Nephron progenitor cell (in vitro differentiated cells): Measurements from ENCODE around the gene KRT3.

Experiments used
- DNase-seq: peaks from one replicate; pipeline ENCODE4 v3.0.0; 2021
- H3K27ac Mint-ChIP-seq: 2 replicates; pipeline ENCODE4 v1.8.0; 2021; ENCODE audit warnings: mild to moderate bottlenecking, moderate library complexity, mixed read lengths
- H3K27me3 Mint-ChIP-seq: 2 replicates; pipeline ENCODE4 v1.8.0; 2021; ENCODE audit warnings: mild to moderate bottlenecking, low read depth, mixed read lengths; ENCODE audit not compliant: poor library complexity
- H3K36me3 Mint-ChIP-seq: 2 replicates; pipeline ENCODE4 v1.8.0; 2021; ENCODE audit warnings: low read depth, mixed read lengths
- H3K4me1 Mint-ChIP-seq: 2 replicates; pipeline ENCODE4 v1.8.0; 2021; ENCODE audit warnings: mixed read lengths
- H3K4me3 Mint-ChIP-seq: 2 replicates; pipeline ENCODE4 v1.8.0; 2021; ENCODE audit warnings: mild to moderate bottlenecking, moderate library complexity, mixed read lengths
- H3K9me3 Mint-ChIP-seq: 2 replicates; pipeline ENCODE4 v1.8.0; 2021; ENCODE audit warnings: mild to moderate bottlenecking, moderate library complexity, mixed read lengths
- TF ChIP-seq, protein P1 (sequence below): fragments of 200-600 bp; sonication (generic); IDR thresholded peaks from 2 replicates; pipeline ENCODE4 v1.5.0; 2021; ENCODE audit warnings: antibody characterized with exemption

Gene KRT3

DNA sequence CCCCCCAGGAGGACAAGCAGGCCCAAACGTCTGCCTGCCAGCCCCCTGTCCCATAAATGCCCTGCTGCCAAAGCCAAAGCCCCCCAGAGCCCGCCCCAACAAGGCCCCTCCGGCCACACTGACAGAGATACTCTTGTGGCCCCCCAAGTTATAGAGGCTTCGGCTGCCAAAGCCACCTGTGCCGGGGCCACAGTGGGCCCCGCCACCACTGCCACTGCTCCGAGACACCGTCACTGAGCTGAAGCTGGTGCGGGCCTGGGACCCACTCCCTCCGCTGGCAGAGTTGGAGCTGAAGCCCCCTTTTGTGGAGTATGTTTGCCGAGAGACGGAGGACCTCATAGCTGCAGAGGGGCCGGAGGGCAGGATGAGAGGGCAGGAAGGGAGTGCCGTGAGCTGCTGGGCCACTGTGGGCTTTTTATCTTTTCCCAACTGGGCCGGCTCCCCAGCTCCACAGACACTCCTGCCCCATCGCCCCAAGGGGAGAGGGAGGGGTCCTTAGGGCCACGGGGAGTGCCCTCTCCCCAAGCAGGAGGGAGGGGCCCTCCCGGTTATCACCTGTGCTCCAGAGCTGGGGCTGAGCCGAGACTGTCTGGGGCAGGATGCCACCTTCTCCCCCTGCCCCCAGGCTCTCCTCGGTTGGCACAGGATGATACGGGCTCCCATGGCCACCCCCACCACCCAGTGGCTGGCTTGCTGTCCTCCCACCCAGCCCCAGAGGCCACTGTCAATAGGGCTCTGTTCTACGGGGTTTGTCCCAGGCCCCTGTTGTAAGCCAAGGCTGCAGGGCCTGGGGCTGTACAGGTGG lies 38.2 kb upstream of the KRT3 start, which contains the start of gene KRT79:
Gene KRT79, minus strand, starts transcription at position 390 of the 805 bp plus-strand sequence. Its CDS starts 51 bp downstream, at position 339.
- no peak within 1 kb of the TSS for H3K4me3 Mint-ChIP-seq
- H3K27ac Mint-ChIP-seq: no peak within 1 kb of the TSS
- no peaks in the 10 kb centered on the region for H3K36me3 Mint-ChIP-seq
- H3K27me3 Mint-ChIP-seq: peaks cover 16% of the 10 kb centered on the region
- H3K9me3 Mint-ChIP-seq: no peaks in the 10 kb centered on the region
- DNase-seq: no peak
- peaks cover 12% of the 10 kb centered on the region for H3K4me1 Mint-ChIP-seq
- TF ChIP-seq, protein P1, sequence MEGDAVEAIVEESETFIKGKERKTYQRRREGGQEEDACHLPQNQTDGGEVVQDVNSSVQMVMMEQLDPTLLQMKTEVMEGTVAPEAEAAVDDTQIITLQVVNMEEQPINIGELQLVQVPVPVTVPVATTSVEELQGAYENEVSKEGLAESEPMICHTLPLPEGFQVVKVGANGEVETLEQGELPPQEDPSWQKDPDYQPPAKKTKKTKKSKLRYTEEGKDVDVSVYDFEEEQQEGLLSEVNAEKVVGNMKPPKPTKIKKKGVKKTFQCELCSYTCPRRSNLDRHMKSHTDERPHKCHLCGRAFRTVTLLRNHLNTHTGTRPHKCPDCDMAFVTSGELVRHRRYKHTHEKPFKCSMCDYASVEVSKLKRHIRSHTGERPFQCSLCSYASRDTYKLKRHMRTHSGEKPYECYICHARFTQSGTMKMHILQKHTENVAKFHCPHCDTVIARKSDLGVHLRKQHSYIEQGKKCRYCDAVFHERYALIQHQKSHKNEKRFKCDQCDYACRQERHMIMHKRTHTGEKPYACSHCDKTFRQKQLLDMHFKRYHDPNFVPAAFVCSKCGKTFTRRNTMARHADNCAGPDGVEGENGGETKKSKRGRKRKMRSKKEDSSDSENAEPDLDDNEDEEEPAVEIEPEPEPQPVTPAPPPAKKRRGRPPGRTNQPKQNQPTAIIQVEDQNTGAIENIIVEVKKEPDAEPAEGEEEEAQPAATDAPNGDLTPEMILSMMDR: no peak

DNA sequence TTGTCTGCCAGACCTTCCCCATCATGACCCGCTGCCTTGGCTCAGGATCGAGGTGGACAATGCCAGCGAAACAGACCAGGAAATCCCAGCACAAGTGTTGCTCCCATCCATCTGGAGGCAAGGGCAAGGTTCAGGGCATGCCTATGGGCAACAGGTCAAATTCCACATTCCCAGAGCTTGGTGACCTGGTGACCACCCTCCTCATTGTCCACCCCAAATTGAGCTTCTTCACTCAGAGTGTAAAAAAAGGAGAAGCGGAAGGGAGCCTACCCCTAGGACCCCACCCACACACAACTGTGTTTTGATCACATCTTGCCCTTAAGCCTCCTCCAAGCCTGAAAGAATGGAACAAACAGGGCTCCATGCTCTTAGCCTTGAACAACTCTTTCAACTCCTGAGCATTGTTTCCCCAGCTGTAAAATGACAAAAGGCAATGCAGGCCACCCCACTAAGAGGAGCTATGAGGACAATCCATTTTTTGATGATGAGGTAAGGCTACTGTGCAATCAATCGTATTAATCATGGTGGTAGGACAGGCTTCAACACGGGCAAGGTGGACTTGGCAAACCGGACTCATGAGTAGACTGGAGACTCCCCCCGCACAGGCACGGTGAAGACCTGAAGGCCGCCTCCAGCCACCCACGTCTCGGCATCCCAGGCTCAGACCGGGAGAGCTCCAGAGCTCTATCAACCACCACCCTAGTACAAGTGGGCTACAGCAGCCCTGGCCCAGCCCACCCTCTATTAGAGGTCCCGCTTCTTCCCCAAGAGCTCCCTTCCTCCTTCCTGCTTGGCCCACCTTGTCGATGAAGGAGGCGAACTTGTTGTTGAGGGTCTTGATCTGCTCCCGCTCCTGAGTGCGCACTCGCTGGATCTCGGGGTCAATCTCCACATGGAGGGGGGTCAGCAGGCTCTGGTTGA lies 37.3 kb upstream of the KRT3 start:
- Mint-ChIP-seq H3K4me3 (no peak overlapping the region), H3K27me3 (peaks cover 16% of the 10 kb centered on the region), H3K27ac (no peak overlapping the region), H3K4me1 (peaks cover 8% of the 10 kb centered on the region), H3K9me3 (no peaks in the 10 kb centered on the region), H3K36me3 (no peaks in the 10 kb centered on the region)
- no peak for DNase-seq
- TF ChIP-seq, protein P1: no peak

DNA sequence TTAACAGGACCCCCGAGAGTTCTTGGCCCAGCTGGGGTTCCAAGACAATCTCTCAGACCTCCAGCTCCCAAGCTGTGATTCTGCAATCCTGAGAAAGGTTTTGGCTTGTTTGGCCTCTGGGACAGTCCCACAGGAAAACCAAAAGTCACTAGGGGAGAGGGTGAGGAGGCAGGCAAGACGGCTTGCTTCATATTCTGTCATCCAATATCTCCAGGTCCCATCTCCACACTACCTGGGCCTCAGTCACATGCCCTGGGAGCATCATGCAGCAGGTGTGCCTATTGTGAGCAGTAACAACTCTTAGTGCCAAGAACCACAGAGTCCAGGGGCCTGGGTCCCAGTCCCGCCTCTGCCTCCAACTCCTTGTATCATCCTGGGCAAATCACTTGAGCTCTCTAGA lies 36.5 kb upstream of the KRT3 start:
- Mint-ChIP-seq H3K4me3 (no peak overlapping the region), H3K9me3 (no peaks in the 10 kb centered on the region), H3K4me1 (peaks cover 8% of the 10 kb centered on the region), H3K27me3 (peaks cover 14% of the 10 kb centered on the region), H3K36me3 (no peaks in the 10 kb centered on the region), H3K27ac (no peak overlapping the region)
- TF ChIP-seq, protein P1: no peak
- no peak for DNase-seq

DNA sequence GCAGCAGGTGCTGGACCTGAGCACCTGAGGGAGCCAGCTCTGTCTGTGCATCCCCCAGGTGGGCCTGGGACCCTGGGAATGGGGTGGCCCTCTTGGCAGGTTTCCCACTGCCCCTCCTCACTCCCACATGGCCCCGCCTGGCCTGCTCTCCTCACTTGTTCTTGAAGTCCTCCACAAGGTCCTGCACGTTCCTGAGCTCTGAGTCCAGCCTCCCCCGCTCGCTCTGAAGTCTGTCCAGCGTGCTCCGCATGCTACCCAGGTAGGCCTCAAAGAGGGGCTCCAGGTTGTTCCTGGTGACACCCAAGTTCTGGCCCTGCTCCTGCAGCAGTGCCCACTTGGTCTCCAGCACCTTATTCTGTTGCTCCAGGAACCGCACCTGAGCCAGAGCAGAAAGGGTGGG lies 35.3 kb upstream of the KRT3 start:
- Mint-ChIP-seq H3K27me3 (peaks cover 19% of the 10 kb centered on the region), H3K4me1 (peaks cover 6% of the 10 kb centered on the region)

DNA sequence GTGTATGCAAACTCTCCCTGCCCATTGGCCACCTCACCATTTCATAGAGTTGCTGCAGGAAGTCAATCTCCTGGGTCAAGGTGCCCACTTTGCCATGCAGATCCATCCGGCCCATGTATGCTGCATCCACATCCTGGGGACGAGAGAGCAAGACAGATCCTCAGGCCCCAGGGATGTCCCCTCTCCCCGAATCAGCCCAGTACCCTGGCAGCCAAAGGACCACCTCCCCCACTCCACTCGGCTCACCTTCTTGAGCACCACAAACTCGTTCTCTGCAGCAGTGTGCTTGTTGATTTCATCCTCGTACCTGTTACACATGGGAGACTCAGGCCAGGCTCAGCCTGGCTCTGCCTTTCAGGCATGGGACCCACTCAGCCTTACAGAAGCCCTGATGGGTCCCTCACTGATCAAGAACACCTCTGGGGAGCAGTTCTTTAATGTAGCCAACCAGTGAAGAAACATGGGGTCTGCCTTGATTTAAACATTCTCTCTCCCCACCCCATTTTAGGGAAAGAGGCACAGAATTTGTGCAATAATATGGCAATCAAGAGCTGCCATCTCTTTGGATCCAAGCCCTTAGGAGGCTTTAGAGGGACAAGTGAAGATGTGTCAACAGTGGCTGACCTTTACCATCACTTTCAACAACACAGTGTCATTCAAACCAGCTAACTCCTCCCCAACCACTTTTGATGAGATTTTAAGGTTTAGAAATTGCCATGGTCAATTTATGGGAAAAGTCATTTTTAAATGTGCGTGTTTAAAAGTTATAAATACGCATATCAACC lies 34.3 kb upstream of the KRT3 start:
- H3K36me3 Mint-ChIP-seq: no peaks in the 10 kb centered on the region

More for the DNA sequence above, 35.3 kb upstream of the KRT3 start:
- TF ChIP-seq, protein P1: no peak
- Mint-ChIP-seq H3K27ac (no peak overlapping the region), H3K4me3 (no peak overlapping the region), H3K36me3 (no peaks in the 10 kb centered on the region), H3K9me3 (no peaks in the 10 kb centered on the region)
- no peak for DNase-seq

More for the DNA sequence above, 34.3 kb upstream of the KRT3 start:
- no peak for DNase-seq
- H3K27me3 Mint-ChIP-seq: peaks cover 27% of the 10 kb centered on the region
- no peak overlapping the region for H3K4me3 Mint-ChIP-seq
- TF ChIP-seq, protein P1: no peak
- H3K9me3 Mint-ChIP-seq: no peaks in the 10 kb centered on the region
- H3K4me1 Mint-ChIP-seq: no peaks in the 10 kb centered on the region
- H3K27ac Mint-ChIP-seq: no peak overlapping the region
